HuH-7 (cell line): Measurements from ENCODE around the gene SNUPN.
"Not testable (repeated sequence)": the region's sequence is repeated elsewhere in the genome, so short reads cannot be mapped to it uniquely, and the experiment has no call there.

Experiments used
- DNase-seq: peaks from one replicate; pipeline ENCODE4 v3.0.0; 2011; ENCODE audit warnings: low spot score

SNUPN gene

DNA sequence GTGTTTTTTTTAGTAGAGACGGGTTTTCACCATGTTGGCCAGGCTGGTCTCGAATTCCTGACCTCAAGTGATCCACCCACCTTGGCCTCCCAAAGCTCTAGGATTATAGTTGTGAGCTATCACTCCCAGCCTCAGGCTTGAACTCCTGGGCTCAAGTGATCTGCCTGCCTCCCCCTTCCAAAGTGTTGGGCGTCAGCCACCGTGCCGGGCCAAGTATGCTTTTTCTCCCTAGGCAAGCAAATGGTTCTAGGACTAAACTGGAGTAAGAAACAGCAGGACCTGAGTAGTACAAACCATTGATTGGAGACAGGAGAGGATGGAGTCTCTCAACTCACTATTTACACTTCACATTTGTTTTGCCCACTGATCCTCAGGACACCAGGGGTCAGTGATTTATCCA lies 41.8 kb downstream of the SNUPN start:
- DNase-seq = no peak

DNA sequence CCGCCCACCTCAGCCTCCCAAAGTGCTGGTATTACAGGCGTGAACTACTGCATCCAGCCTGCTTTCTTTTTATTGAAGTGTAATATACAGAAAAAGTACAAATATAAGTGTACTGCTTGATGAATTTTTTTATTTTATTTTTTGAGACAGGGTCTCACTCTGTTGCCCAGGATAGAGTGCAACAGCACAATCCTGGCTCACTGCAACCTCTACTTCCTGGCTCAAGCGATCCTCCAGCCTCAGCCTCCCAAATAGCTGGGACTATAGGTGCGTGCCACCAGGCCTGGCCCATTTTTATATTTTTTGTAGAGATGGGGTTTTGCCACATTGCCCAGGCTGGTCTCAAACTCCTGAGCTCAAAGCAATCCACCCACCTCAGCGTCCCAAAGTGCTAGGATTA lies 42.6 kb downstream of the SNUPN start:
- DNase-seq = not testable (repeated sequence)

DNA sequence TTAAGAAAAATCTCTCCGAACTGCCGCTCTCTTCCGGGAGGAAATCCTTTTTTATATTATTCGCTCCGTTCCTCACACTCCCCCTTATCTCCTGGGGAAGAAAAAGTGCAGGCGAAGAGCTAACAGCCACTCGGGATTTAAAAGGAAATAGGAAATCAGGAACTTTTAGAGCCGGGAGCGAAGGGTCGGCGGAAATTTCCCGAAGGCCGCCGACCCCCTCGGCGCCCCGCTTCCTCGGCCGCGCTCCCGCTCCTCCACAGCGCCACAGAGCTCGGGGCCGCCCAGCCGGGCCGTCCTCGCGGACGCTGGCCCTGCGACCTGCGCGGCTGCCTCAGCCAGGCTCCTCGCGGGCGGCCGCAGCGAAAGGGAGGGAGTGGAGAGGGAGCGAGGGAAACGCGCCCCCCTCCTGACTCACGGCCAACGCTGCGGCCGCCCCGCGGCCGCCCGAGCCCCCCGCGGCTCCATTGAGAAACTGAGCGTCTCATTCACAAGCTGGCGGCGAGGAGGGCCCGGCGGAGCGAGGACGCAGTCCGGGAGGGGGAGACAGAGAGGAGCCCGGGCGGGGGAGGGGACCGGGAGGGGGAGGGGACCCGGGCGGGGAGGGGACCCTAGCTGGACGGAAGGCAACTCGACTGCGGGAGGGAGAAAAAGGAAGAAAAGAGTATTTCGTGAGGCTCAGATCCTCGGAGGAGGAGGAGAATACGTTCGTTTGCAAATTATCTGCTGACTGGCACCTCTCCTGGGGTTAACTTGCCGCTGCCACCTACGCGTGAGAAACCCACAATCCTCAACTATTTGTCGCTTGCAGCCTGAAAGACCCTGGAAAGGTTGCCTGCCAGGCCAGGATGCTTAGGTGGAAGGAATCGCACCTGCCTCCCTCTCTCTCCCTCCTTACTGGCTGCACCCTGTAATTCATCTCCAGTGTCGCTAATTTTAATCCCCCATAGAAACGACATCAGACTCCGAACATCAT lies 46.3 kb downstream of the SNUPN start, which contains the start of gene PTPN9:
Gene PTPN9 (minus strand): TSS at position 368 of the 973 bp plus-strand sequence. CDS start 539 bp downstream, outside the sequence.
- peak; percentile 92 for DNase-seq

DNA sequence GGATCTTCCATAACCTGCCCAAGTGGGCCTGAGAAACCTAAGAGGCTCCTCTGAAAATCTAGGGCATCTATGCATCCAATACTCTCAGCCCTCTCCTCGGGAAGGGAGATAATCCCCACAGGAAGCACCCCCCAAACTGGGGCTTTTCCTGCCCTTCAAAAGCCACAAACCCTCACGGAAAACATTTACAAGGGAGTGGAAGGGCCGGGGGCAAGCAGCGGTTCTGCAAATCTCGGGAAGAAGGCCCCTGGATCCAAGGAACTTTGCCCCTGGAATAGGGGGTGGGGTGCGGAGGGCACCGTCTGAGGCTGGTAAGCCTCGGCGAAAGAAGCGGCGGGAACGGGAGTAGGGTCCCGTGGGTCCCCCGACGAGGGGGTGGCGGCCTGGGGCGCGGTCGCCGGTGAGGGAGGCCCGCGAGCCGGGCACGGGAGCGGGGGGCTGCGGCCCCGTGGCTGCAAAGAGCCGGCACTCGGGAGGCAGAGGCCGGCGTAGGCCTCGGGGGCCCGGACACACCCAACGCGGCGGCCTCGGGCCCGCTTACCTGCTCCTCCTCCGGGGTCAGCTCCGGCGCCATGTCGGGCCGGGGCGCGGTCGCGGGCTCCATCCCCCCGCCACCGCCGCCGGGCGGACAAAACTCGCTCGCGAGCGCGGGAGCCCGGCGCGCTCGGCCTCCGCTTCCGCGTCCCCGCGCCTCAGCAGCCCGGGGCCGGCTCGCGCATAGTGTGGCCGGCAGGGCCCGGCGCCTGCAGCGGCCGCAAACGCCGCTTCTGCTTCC lies 47.2 kb downstream of the SNUPN start:
- peak; percentile 49 for DNase-seq

DNA sequence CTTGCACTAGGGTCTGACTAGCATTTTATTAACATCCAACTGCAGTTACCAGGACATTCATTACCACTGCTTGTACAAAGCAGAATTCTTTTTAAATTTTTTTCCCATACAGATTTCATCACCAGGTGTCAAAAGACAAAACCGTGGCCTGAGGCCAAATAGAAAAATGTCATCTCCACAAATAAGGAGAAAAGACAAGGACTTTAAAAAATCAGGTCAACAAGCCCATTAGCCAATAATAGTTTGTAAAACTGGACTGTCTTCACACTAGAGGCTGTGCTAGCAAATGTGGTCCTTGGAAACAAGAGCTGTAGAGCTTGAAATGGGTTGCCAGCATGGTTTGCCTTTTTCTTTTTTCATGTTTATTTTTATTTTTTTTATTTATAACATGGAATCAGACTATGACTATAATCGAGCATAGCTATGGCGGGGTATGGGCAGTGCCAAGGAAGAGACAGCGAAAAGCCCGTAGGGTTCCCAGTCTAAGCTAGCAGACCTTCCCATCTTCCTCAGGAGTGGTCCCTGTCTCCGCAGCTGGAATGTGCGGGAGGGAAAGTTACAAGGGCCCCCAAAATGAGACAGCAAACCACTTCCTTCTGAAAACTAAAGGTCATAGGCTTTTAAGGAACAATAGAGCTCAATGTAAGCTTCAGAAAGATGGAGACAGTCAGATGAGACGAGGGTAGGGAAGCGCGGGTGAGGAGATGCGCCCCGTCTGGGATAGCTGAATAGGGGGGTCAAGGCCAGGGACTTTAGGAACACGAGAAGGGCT lies 47.9 kb downstream of the SNUPN start:
- DNase-seq = no peak

DNA sequence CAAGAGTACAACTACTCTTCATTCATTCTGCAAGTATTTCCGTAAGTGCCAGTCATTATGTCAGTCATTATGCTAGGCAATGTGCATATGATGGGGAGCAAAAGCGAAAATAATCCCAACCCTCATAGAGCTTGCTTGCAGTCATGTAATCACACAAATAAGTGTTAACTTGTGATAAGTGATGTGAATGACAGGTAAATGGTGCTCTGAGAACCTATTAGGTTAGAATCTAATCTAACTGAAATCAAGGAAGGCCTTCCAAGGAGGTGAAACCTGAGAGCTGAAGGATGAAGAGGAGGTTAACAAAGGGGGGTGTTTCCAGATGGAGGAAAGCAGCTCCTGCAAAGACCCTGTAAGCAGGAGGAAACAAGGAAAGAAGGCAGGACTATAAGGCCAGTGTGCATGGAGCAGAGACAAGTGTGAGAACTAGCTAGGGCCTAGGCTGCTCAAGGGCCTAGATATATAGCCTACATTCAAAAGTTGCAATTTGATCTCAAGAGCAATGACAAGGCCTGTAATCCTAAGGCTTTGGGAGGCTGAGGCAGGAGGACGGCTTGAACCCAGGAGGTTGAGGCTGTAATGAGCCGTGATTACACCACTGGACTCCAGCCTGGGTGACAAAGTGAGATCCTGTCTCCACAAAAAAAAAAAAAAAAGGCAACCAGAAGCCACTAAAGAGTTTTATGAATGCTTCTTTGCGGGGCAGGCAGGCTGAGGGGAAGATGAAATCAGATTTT lies 51.7 kb downstream of the SNUPN start:
- no peak for DNase-seq

DNA sequence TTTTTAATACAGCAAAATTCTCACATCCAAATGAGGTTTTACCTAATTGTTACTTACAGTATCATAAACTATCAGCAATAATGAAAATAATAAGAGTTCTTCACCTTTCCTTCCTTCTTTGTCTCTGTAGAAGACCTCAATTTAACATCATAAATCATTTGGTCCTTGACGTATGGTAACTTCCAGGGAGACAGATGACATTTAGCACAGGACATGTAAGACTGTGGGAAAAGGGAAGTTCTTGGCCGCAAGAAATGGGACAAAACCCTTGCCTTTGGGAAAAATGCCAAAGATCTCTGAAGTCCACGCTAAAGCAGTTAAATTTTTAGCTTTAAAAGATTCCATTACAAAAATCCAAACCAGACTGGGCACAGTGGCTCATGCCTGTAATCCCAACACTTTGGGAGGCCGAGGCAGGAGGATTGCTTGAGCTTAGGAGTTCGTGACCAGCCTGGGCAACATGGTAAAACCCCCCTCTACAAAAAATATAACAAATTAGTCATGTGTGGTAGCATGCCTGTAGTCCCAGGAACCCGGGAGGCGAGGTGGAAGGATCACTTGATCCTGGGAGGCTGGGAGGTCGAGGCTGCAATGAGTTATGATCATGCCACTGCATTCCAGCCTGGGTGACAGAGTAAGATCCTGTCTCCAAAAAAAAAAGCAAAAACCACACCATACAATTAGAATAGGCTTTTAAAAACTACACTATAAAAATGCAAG lies 55.2 kb downstream of the SNUPN start:
- DNase-seq = no peak

DNA sequence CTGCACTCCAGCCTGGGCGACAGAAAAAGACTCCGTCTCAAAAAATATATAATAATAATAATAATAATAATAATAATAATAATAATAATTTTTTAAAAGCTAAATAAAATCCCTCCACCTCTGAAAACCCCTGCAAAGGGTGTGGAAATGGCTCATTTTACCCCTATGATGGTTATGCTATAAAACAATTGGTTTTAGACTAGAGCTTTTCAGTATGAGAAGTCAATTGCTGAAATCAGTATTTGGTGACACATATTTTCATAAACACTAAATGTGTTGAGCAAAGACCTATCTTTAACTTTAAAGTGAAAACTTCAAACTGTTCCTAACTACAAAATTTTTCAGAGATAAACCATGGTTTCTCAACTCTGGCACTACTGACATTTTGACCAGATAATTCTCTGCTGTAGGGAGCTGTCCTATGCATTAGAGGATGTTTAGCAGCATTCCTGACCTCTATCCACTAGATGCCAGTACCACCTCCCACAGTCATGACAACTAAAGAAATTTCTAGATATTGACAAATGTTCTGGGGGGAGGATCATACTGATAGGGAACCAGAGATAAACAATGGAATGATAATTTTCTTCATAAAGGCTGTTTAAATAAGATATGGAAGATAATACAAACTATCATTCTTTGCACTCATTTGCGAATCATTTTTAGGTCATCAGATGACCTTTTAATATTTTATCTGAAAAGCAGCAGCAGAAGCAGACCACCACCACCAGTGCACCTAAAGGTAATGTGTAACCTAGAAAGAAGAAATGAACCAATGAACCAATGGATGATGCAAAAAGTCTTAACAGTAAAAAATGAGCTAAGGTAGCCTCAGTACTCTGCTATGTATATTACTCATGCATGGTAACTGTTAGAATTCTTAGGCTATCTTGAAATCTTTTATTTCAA lies 60.2 kb downstream of the SNUPN start:
- DNase-seq = no peak

DNA sequence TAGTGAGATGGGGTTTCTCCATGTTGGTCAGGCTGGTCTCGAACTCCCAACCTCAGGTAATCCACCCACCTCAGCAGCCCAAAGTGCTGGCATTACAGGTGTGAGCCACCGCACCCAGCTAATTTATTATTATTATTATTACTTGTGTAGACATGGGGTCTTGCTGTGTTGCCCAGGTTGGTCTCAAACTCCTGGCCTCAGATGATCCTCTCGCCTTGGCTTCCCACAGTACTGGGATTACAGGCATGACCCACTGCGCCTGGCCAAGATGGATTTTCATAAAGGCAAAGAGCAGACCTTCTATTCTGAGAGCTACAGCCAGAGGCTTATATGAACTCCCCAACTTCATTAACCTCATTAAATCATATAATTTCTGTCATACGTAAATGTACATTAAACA lies 63.6 kb downstream of the SNUPN start:
- no peak for DNase-seq

DNA sequence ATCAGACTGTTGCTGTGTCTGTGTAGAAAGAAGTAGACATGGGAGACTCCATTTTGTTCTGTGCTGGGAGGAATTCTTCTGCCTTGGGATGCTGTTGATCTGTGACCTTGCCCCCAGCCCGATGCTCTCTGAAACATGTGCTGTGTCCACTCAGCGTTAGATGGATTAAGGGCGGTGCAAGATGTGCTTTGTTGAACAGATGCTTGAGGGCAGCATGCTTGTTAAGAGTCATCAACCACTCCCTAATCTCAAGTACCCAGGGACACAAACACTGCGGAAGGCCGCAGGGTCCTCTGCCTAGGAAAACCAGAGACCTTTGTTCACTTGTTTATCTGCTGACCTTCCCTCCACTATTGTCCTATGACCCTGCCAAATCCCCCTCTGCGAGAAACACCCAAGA lies 66.2 kb downstream of the SNUPN start:
- not testable (repeated sequence) for DNase-seq

DNA sequence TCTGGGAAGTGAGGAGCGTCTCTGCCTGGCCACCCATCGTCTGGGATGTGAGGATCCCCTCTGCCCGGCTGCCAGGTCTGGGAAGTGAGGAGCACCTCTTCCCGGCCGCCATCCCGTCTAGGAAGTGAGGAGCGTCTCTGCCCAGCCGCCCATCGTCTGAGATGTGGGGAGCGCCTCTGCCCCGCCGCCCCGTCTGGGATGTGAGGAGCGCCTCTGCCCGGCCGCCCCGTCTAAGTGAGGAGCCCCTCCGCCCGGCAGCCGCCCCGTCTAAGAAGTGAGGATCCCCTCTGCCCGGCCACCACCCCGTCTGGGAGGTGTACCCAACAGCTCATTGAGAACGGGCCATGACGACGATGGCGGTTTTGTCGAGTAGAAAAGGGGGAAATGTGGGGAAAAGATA lies 66.6 kb downstream of the SNUPN start:
- not testable (repeated sequence) for DNase-seq

DNA sequence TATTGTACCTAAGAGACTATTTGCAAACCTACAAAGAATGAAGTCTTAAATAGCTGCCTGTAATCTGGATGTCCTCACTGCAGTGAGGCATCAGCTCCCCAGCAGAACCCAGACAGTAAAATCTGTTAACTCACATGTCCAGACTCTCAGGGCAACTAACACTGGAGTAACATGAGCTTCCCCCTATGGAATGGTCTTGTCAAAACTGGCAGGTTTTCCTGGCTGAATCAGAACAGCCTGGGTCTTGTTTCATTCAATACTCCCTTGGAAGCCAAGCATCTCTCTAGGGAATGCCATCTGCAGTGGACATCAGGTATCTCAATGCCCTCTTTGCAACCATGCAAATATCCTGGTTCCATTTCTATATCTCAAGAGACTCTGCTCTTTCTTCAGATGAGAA lies 70.8 kb downstream of the SNUPN start:
- DNase-seq = no peak

DNA sequence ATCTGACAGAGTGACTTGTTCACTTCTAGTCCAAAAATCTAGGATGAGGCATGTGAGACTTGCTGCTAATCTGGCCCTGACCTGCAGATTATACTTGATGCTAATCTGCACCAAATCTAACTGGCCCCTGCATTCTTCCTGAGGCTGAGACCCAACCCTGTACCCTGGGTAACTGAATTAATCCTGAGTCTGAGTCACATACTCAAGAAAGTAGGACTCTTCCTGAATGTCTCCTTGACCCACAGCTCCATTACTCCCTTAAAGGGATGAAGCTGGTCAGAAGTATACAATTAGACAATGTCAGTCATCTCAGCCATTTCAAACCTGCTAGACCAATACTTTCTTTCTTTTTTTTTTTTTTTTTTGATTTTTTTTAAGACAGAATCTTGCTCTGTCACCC lies 71.9 kb downstream of the SNUPN start:
- DNase-seq = no peak

DNA sequence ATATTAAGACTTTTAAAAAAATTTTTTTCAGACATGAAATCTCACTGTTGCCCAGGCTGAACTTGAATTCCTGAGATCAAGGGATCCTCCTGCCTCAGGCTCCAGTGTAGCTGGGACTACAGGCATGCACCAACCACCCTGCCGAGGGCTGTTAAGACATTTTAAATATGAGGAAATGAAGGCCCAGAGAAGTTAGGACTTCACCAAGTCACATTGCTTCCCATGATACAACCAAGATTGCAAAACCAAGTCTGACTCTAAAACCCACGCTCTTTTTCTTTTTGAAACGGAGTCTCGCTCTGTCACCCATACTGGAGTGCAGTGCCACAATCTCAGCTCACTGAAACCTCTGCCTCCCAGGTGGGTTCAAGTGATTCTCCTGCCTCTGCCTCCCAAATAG lies 74.4 kb downstream of the SNUPN start:
- no peak for DNase-seq
